Astrocyte of the cerebellum (primary cell): ENCODE measurements around the gene SNRK.

ENCODE experiments used
- DNase-seq: peaks from one replicate; pipeline ENCODE4 v3.0.0-alpha.2; 2011; ENCODE audit warnings: low read depth
- H3K4me3 ChIP-seq: 2 replicates; pipeline ENCODE4 v1.5.1; 2011; ENCODE audit warnings: mild to moderate bottlenecking, low read depth, low read length, moderate library complexity
- in situ Hi-C: cut with HindIII; loops from 2 replicates; pipeline ENCODE4 v1.10.0; 2017; ENCODE audit warnings: low sequenced_read_pairs
- TF ChIP-seq, protein P1 (sequence below): IDR thresholded peaks from 2 replicates; pipeline ENCODE4 v1.5.1; 2012; ENCODE audit warnings: low read length, low read depth, moderate library complexity, mild to moderate bottlenecking; ENCODE audit errors: missing control alignments

Gene SNRK

DNA sequence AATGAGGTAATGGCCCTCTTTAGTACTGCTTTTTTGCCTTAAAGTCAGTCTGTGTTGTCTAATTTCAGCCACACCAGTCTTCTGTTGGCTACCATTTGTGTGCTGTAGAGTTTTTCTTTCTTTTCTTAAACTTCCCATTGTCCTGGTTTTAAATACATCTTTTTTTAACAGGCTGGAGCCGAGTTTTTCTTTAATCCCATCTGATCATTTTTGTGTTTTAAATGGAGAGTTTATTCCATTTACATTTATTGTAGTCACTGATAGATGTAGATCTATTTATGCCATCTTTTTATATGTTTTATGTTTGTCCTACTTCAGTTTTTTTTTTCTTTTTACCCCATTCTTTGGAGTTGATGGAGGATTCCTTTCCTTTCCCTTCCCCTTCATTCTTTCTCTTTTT is 49.5 kb downstream of the SNRK start:
- TF ChIP-seq, protein P1, sequence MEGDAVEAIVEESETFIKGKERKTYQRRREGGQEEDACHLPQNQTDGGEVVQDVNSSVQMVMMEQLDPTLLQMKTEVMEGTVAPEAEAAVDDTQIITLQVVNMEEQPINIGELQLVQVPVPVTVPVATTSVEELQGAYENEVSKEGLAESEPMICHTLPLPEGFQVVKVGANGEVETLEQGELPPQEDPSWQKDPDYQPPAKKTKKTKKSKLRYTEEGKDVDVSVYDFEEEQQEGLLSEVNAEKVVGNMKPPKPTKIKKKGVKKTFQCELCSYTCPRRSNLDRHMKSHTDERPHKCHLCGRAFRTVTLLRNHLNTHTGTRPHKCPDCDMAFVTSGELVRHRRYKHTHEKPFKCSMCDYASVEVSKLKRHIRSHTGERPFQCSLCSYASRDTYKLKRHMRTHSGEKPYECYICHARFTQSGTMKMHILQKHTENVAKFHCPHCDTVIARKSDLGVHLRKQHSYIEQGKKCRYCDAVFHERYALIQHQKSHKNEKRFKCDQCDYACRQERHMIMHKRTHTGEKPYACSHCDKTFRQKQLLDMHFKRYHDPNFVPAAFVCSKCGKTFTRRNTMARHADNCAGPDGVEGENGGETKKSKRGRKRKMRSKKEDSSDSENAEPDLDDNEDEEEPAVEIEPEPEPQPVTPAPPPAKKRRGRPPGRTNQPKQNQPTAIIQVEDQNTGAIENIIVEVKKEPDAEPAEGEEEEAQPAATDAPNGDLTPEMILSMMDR = no peak
- DNase-seq = no peak
- in situ Hi-C loops = no loop called here
- H3K4me3 ChIP-seq = no peak overlapping the region

DNA sequence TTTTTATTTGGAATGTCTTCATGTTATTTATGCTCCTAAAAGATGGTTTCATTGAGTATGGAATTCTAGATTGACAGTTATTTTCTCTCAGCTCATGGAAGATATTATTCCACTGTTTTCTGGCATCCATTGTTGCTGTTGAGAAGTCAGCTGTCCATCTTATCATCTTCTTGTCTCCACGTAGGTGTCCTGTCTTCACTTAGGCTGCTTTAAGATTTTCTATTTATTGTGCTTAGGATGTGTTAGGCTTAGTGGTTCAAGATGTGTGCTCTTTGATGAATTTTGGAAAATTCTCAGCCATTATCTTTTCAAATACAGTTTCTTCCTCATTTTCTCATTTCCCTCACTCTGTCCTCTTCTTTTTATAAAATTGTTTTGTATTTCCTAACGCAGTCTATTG is 52.0 kb downstream of the SNRK start:
- DNase-seq = no peak
- in situ Hi-C loops = no loop called here

DNA sequence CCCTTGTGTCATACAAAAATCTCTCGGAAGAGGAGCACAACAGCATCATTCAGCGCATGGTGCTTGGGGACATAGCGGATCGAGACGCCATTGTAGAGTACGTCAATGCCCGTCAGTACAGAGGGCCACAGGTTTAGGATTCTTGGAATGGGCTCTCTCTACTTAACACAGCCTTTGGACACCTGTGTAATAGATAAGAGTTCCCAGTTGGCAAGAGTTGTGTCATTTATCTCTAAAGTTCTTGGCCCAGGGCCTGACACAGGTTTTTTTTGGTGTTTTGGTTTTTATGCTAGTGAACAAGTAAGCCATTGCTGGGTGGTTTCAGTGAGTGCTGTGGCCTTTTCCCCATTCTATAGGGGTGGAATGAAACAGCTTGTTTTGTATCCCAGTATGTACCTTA is 54.1 kb downstream of the SNRK start:
- TF ChIP-seq, protein P1 = no peak
- no peak for DNase-seq
- in situ Hi-C loops = no loop called here
- no peak overlapping the region for H3K4me3 ChIP-seq

More for the DNA sequence above, 52.0 kb downstream of the SNRK start:
- TF ChIP-seq, protein P1 = no peak
- no peak overlapping the region for H3K4me3 ChIP-seq

DNA sequence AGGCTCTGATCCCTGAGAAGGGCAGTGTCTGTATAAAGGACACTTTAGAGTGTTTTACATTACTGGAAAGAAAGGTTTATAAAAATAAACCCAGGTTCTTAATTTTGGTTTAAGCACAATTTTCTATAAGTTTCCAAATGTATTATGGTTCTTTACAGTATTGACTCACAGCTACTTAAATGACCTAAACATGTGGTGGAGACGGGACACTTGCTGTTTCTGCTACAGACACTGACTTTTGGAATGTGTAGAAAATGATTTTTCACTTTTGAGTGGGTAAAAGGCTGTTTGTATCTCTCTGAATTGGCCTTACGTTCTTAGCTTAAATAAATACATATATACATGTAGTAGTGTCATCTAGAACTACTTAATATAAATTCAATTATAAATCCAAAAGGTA is 55.4 kb downstream of the SNRK start:
- TF ChIP-seq, protein P1 = no peak
- DNase-seq = no peak
- H3K4me3 ChIP-seq = no peak overlapping the region
- in situ Hi-C loops = no loop called here

DNA sequence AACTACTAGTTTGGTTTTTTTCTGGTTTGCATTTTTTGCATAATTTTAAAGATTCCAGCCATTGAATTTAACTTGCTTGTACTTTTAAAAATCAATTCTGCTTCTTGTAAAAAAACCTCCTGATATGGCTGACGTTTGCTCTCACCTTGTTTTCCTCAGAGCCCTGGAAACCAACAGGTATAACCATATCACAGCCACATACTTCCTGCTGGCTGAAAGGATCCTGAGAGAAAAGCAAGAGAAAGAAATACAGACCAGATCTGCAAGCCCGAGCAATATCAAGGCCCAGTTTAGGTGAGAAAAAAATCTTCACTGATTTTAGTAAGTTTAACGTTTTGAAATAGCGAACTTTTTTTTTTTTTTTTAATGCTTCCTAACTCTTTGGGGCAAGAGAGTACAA is 56.8 kb downstream of the SNRK start:
- in situ Hi-C loops = no loop called here
- TF ChIP-seq, protein P1 = no peak
- DNase-seq = no peak
- no peak overlapping the region for H3K4me3 ChIP-seq

DNA sequence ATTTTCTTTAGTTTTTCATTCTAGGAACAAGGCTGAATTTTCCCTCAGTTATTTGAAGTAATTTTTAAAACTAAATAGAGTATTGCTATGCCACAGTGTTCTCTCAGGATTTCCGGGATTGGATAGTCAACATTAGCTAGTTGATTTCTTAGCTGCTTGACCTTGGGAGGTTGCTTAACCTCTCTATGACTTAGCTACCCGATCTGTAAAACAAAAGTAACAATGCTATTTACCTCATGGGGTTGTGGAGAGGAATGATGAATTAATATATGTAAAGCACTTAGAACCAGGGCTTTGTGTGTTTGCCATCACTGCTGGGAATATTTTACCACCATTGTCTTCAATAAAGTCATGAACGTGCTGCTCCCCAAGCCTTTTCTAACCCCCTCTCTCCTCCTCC is 57.5 kb downstream of the SNRK start:
- no peak for DNase-seq
- in situ Hi-C loops = no loop called here
- TF ChIP-seq, protein P1 = no peak
- H3K4me3 ChIP-seq = no peak overlapping the region

DNA sequence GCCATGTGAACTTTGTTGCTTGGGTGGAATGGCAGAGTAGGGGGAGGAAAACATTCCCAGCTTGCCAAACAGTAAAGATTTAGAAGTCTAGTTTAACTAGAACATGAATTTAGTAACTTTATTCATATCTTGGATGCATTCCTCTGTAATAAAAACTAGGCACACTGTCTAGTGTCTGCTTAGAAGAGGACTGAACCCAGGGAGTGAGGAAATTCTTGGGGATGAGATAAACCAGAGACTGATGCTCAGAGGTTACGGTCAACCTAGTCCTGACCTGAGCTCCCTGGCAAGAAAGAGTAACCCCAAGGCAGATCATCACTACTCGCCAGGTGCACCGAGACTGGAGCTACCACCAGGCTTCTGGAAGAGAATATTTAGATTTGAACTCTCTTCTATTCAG is 58.2 kb downstream of the SNRK start:
- no peak for DNase-seq
- TF ChIP-seq, protein P1 = no peak
- no peak overlapping the region for H3K4me3 ChIP-seq
- in situ Hi-C loops = no loop called here
